ENCODE measurements around the gene IRF5. TPM values are rescaled to one million over a fixed set of nuclear protein-coding genes. Genes with fewer than 3 reads are reported as not detected.
A peak's percentile ranks its signal among the peaks of the same experiment; 100 is the strongest.

The IRF5 gene
- total RNA-seq, 2 experiments from 2014 or later: 7.4 to 8.0 TPM

GRCh38 chr7:128895320-128895719, 42.4 kb upstream of the IRF5 start:
- H3K4me1 Mint-ChIP-seq (ENCODE audit: low read depth): no peaks in the 10 kb centered on the region
- DNase-seq (no peak), ATAC-seq (no peak)
- no peaks in the 10 kb centered on the region for H3K9me3 Mint-ChIP-seq (ENCODE audit: insufficient read depth)
- H3K36me3 Mint-ChIP-seq (ENCODE audit: low read depth): no peaks in the 10 kb centered on the region
- peaks cover 3% of the 10 kb centered on the region for H3K27me3 Mint-ChIP-seq (ENCODE audit: low read depth)
- POLR2A ChIA-PET: no interaction called here
- no peak overlapping the region for H3K4me3 Mint-ChIP-seq
- no peak overlapping the region for H3K27ac Mint-ChIP-seq
- CTCF ChIA-PET: no interaction called here

GRCh38 chr7:128899392-128899791, 38.3 kb upstream of the IRF5 start:
- no peak overlapping the region for H3K27ac Mint-ChIP-seq
- DNase-seq: no peak
- no peaks in the 10 kb centered on the region for H3K4me1 Mint-ChIP-seq (ENCODE audit: low read depth)
- no peaks in the 10 kb centered on the region for H3K36me3 Mint-ChIP-seq (ENCODE audit: low read depth)
- CTCF ChIA-PET: interaction anchor here (2.0 kb wide), 1 partner anchor 192 kb away, joined by 10 read pairs; no protein-coding TSS in a partner anchor
- POLR2A ChIA-PET: no interaction called here
- peaks cover 2% of the 10 kb centered on the region for H3K27me3 Mint-ChIP-seq (ENCODE audit: low read depth)
- ATAC-seq: no peak
- H3K4me3 Mint-ChIP-seq: no peak overlapping the region
- H3K9me3 Mint-ChIP-seq (ENCODE audit: insufficient read depth): no peaks in the 10 kb centered on the region

- DNase-seq (no peak), ATAC-seq (no peak)
- Mint-ChIP-seq H3K27ac (no peak overlapping the region), H3K4me1 (ENCODE audit: low read depth) (peaks cover 3% of the 10 kb centered on the region), H3K27me3 (ENCODE audit: low read depth) (peaks cover 2% of the 10 kb centered on the region), H3K36me3 (ENCODE audit: low read depth) (no peaks in the 10 kb centered on the region), H3K9me3 (ENCODE audit: insufficient read depth) (no peaks in the 10 kb centered on the region), H3K4me3 (no peak overlapping the region)
- ChIA-PET POLR2A (no interaction called here), CTCF (interaction anchor here (2.0 kb wide), 1 partner anchor 192 kb away, joined by 10 read pairs; no protein-coding TSS in a partner anchor)
Measured at GRCh38 chr7:128900237-128900636, 37.5 kb upstream of the IRF5 start.

GRCh38 chr7:128902761-128903585, 34.8 kb upstream of the IRF5 start:
- ChIA-PET POLR2A (no interaction called here), CTCF (interaction anchor here (1.1 to 3.4 kb wide), 3 partner anchors 31 to 189 kb away, joined by 3 to 23 read pairs (median 6); no protein-coding TSS in a partner anchor)
- Mint-ChIP-seq H3K9me3 (ENCODE audit: insufficient read depth) (no peaks in the 10 kb centered on the region), H3K36me3 (ENCODE audit: low read depth) (no peaks in the 10 kb centered on the region), H3K27ac (no peak overlapping the region), H3K4me3 (no peak overlapping the region), H3K27me3 (ENCODE audit: low read depth) (peaks cover 6% of the 10 kb centered on the region), H3K4me1 (ENCODE audit: low read depth) (peaks cover 3% of the 10 kb centered on the region)
- ATAC-seq (peak; percentile 13), DNase-seq (no peak)

- Mint-ChIP-seq H3K27me3 (ENCODE audit: low read depth) (peaks cover 12% of the 10 kb centered on the region), H3K9me3 (ENCODE audit: insufficient read depth) (no peaks in the 10 kb centered on the region), H3K4me1 (ENCODE audit: low read depth) (peaks cover 3% of the 10 kb centered on the region), H3K27ac (no peak overlapping the region), H3K4me3 (no peak overlapping the region), H3K36me3 (ENCODE audit: low read depth) (no peaks in the 10 kb centered on the region)
- no peak for DNase-seq
- no peak for ATAC-seq
- POLR2A ChIA-PET: no interaction called here
- CTCF ChIA-PET: interaction anchor here (1.1 to 3.4 kb wide), 3 partner anchors 30 to 188 kb away, joined by 3 to 23 read pairs (median 6); no protein-coding TSS in a partner anchor
Measured at GRCh38 chr7:128903621-128904361, 33.9 kb upstream of the IRF5 start.

- Mint-ChIP-seq H3K27me3 (ENCODE audit: low read depth) (peaks cover 19% of the 10 kb centered on the region), H3K9me3 (ENCODE audit: insufficient read depth) (no peaks in the 10 kb centered on the region), H3K4me3 (no peak overlapping the region), H3K36me3 (ENCODE audit: low read depth) (no peaks in the 10 kb centered on the region), H3K27ac (no peak overlapping the region), H3K4me1 (ENCODE audit: low read depth) (peaks cover 3% of the 10 kb centered on the region)
- ChIA-PET CTCF (interaction anchor here (1.1 to 3.4 kb wide), 3 partner anchors 29 to 187 kb away, joined by 3 to 23 read pairs (median 6); no protein-coding TSS in a partner anchor), POLR2A (no interaction called here)
- DNase-seq (peak; percentile 52), ATAC-seq (peak; percentile 72)
Measured at GRCh38 chr7:128904381-128905197, 33.1 kb upstream of the IRF5 start.

- no peak for DNase-seq
- Mint-ChIP-seq H3K27ac (no peak overlapping the region), H3K4me1 (ENCODE audit: low read depth) (peaks cover 3% of the 10 kb centered on the region), H3K27me3 (ENCODE audit: low read depth) (peaks cover 30% of the 10 kb centered on the region), H3K36me3 (ENCODE audit: low read depth) (no peaks in the 10 kb centered on the region), H3K4me3 (no peak overlapping the region), H3K9me3 (ENCODE audit: insufficient read depth) (no peaks in the 10 kb centered on the region)
- CTCF ChIA-PET: interaction anchor here (1.6 to 2.0 kb wide), 2 partner anchors 27 to 185 kb away, joined by 4 to 7 read pairs; no protein-coding TSS in a partner anchor
- no peak for ATAC-seq
- POLR2A ChIA-PET: no interaction called here
Measured at GRCh38 chr7:128906001-128906765, 31.5 kb upstream of the IRF5 start.

- POLR2A ChIA-PET: no interaction called here
- DNase-seq (no peak), ATAC-seq (no peak)
- Mint-ChIP-seq H3K27me3 (ENCODE audit: low read depth) (peaks cover 34% of the 10 kb centered on the region), H3K4me1 (ENCODE audit: low read depth) (peaks cover 3% of the 10 kb centered on the region), H3K27ac (no peak overlapping the region), H3K4me3 (no peak overlapping the region), H3K36me3 (ENCODE audit: low read depth) (no peaks in the 10 kb centered on the region), H3K9me3 (ENCODE audit: insufficient read depth) (no peaks in the 10 kb centered on the region)
- CTCF ChIA-PET: interaction anchor here (1.6 to 2.0 kb wide), 2 partner anchors 26 to 185 kb away, joined by 4 to 7 read pairs; no protein-coding TSS in a partner anchor
Measured at GRCh38 chr7:128906766-128907559, 30.8 kb upstream of the IRF5 start.

GRCh38 chr7:128908750-128909624, 28.7 kb upstream of the IRF5 start:
- peaks cover 3% of the 10 kb centered on the region for H3K4me1 Mint-ChIP-seq (ENCODE audit: low read depth)
- no peak overlapping the region for H3K4me3 Mint-ChIP-seq
- H3K27ac Mint-ChIP-seq: no peak overlapping the region
- no peaks in the 10 kb centered on the region for H3K36me3 Mint-ChIP-seq (ENCODE audit: low read depth)
- H3K9me3 Mint-ChIP-seq (ENCODE audit: insufficient read depth): no peaks in the 10 kb centered on the region
- POLR2A ChIA-PET: interaction anchor here (0.6 kb wide), 1 partner anchor 146 kb away, joined by 3 read pairs; the partner anchor contains the start of gene TNPO3
- peaks cover 36% of the 10 kb centered on the region for H3K27me3 Mint-ChIP-seq (ENCODE audit: low read depth)
- DNase-seq (no peak), ATAC-seq (no peak)
- CTCF ChIA-PET: interaction anchor here (1.3 to 2.1 kb wide), 2 partner anchors 181 to 183 kb away, joined by 5 to 7 read pairs; no protein-coding TSS in a partner anchor

Data from activated CD8-positive, alpha-beta T cell treated with anti-CD3 and anti-CD28 coated beads, Interleukin-2, amount 10 ng/mL, durations not matched to agents 7 days and 5 days (primary cell).